Mesenchymal stem cell (in vitro differentiated cells and primary cell): ENCODE measurements around the gene CHD9NB.
A peak's percentile ranks its signal among the peaks of the same experiment; 100 is the strongest.
"Not testable (repeated sequence)": the region's sequence is repeated elsewhere in the genome, so short reads cannot be mapped to it uniquely, and the experiment has no call there.

ENCODE experiments used
- DNase-seq: peaks from one replicate; pipeline ENCODE4 v3.0.0-alpha.2; 2013
- H2AFZ ChIP-seq: one replicate; pipeline ENCODE4 v1.6.1; 2013; ENCODE audit warnings: low read depth, mild to moderate bottlenecking, control low read depth, inconsistent platforms, low read length, moderate library complexity
- H2AK5ac ChIP-seq: 2 replicates; pipeline ENCODE4 v1.6.1; 2013; ENCODE audit warnings: low read length, moderate library complexity, mild to moderate bottlenecking, inconsistent platforms; ENCODE audit not compliant: severe bottlenecking
- H2BK120ac ChIP-seq: one replicate; pipeline ENCODE4 v1.6.1; 2013; ENCODE audit warnings: low read depth, mild to moderate bottlenecking, inconsistent platforms, low read length, moderate library complexity
- H2BK12ac ChIP-seq, 2 experiments: one replicate each; pipeline ENCODE4 v1.6.1; 2013; ENCODE audit warnings: inconsistent platforms in 2 of 2, low read length in 2 of 2, mild to moderate bottlenecking in 2 of 2, moderate library complexity in 2 of 2, control low read depth in 1 of 2
- H2BK15ac ChIP-seq: one replicate; pipeline ENCODE4 v1.6.1; 2013; ENCODE audit warnings: mild to moderate bottlenecking, low read depth, inconsistent platforms; ENCODE audit not compliant: poor library complexity, severe bottlenecking
- H2BK5ac ChIP-seq: 2 replicates; pipeline ENCODE4 v1.6.1; 2013; ENCODE audit warnings: low read depth, mild to moderate bottlenecking, low read length, control low read depth, inconsistent platforms; ENCODE audit not compliant: poor library complexity, severe bottlenecking
- H3K14ac ChIP-seq, 2 experiments: one replicate each; pipeline ENCODE4 v1.6.1; 2013; ENCODE audit warnings: inconsistent platforms in 2 of 2, low read length in 2 of 2, control low read depth in 1 of 2, mild to moderate bottlenecking in 1 of 2, moderate library complexity in 1 of 2
- H3K18ac ChIP-seq, 2 experiments: one replicate each; pipeline ENCODE4 v1.6.1; 2013; ENCODE audit warnings: inconsistent platforms in 2 of 2, low read length in 2 of 2, control low read depth in 1 of 2, low read depth in 1 of 2, mild to moderate bottlenecking in 1 of 2
- H3K23ac ChIP-seq, 2 experiments: one replicate each; pipeline ENCODE4 v1.6.1; 2013; ENCODE audit warnings: inconsistent platforms in 2 of 2, low read length in 2 of 2, mild to moderate bottlenecking in 2 of 2, moderate library complexity in 2 of 2, control low read depth in 1 of 2
- H3K27ac ChIP-seq: 2 replicates; pipeline ENCODE4 v1.5.1; 2013; ENCODE audit warnings: mild to moderate bottlenecking, moderate library complexity, low read length, control low read depth, inconsistent platforms; ENCODE audit not compliant: poor library complexity, severe bottlenecking
- H3K27me3 ChIP-seq, 2 experiments: 2 replicates each; pipeline versions ENCODE4 v1.6.1 to v1.7.0; 2013; ENCODE audit warnings: low read length in 2 of 2, mild to moderate bottlenecking in 2 of 2, moderate library complexity in 2 of 2, control low read depth in 1 of 2, inconsistent platforms in 1 of 2; ENCODE audit not compliant: control insufficient read depth in 1 of 2, insufficient read depth in 1 of 2
- H3K36me3 ChIP-seq, 2 experiments: 2 replicates each; pipeline versions ENCODE4 v1.6.1 to v1.7.0; 2013; ENCODE audit warnings: low read length in 2 of 2, control low read depth in 1 of 2, inconsistent platforms in 1 of 2, low read depth in 1 of 2, mild to moderate bottlenecking in 1 of 2; ENCODE audit not compliant: insufficient read depth in 2 of 2, control insufficient read depth in 1 of 2
- H3K4ac ChIP-seq, 2 experiments: one replicate each; pipeline ENCODE4 v1.6.1; 2013; ENCODE audit warnings: inconsistent platforms in 2 of 2, low read length in 2 of 2, mild to moderate bottlenecking in 2 of 2, moderate library complexity in 2 of 2, control low read depth in 1 of 2, low read depth in 1 of 2
- H3K4me1 ChIP-seq: 2 replicates; pipeline ENCODE4 v1.6.1; 2013; ENCODE audit warnings: low read depth, low read length, control low read depth; ENCODE audit not compliant: control insufficient read depth, insufficient read depth
- H3K4me2 ChIP-seq: 2 replicates; pipeline ENCODE4 v1.6.1; 2013; ENCODE audit warnings: low read length, mild to moderate bottlenecking, inconsistent platforms; ENCODE audit not compliant: poor library complexity, severe bottlenecking
- H3K4me3 ChIP-seq, 2 experiments: 2 replicates each; pipeline versions ENCODE4 v1.5.1 to v1.7.0; 2013; ENCODE audit warnings: low read length in 2 of 2, mild to moderate bottlenecking in 2 of 2, control low read depth in 1 of 2, low read depth in 1 of 2; ENCODE audit not compliant: insufficient read depth in 1 of 2
- H3K79me1 ChIP-seq: replicated peaks from 2 replicates; pipeline ENCODE4 v1.6.1; 2013; ENCODE audit warnings: mild to moderate bottlenecking, control low read depth, low read length, inconsistent platforms; ENCODE audit not compliant: poor library complexity, severe bottlenecking
- H3K9ac ChIP-seq: 2 replicates; pipeline ENCODE4 v1.7.0; 2013; ENCODE audit warnings: mild to moderate bottlenecking, low read length, moderate library complexity
- H3K9me3 ChIP-seq: 2 replicates; pipeline ENCODE4 v1.7.0; 2013; ENCODE audit warnings: mild to moderate bottlenecking, low read length; ENCODE audit not compliant: control insufficient read depth
- H4K8ac ChIP-seq: one replicate; pipeline ENCODE4 v1.6.1; 2013; ENCODE audit warnings: inconsistent platforms, mild to moderate bottlenecking, low read length, moderate library complexity
- H4K91ac ChIP-seq: one replicate; pipeline ENCODE4 v1.6.1; 2013; ENCODE audit warnings: mild to moderate bottlenecking, low read length, inconsistent platforms
- WGBS: methylation state at CpG from one replicate; pipeline ENCODE4 v1.1.7; 2013; ENCODE audit warnings: mixed read lengths; 5-methylcytosine and 5-hydroxymethylcytosine counted together

The CHD9NB gene

GRCh38 chr16:53074296-53074695, 21.6 kb upstream of the CHD9NB start:
- not testable (repeated sequence) for DNase-seq, H2BK120ac ChIP-seq, H2BK12ac ChIP-seq, H3K23ac ChIP-seq, H3K27me3 ChIP-seq, H3K4me3 ChIP-seq, H3K4me1 ChIP-seq, H4K8ac ChIP-seq, H3K14ac ChIP-seq, H3K27ac ChIP-seq, H2AK5ac ChIP-seq, H3K4ac ChIP-seq, H3K18ac ChIP-seq, H2BK15ac ChIP-seq, H3K9me3 ChIP-seq, H3K9ac ChIP-seq, H3K4me2 ChIP-seq, H4K91ac ChIP-seq, H3K36me3 ChIP-seq, H2AFZ ChIP-seq, H2BK5ac ChIP-seq
- 66% methylated on average over 3 of the region's 3 CpGs for WGBS
- peaks cover 32% of the 10 kb centered on the region for H3K79me1 ChIP-seq

DNA sequence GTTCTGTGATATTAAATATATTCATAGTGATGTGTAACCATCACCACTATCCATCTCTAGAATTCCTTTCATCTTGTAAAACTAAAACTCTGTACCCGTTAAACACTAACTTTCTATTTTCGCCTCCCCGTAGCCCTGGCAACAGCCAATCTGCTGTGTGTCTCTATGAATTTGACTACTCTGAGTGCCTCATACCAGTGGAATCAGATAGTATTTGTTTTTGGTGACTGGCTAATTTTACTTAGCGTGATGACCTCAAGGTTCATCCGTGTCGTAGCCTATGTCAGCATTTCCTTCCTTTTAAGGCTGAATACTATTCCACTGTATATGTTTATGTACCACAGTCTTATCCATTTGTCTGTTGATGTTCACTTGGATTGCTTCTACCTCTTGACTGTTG, 20.3 kb upstream of the CHD9NB start:
- no peak overlapping the region for H4K8ac ChIP-seq
- DNase-seq = no peak
- H3K9me3 ChIP-seq = no peaks in the 10 kb centered on the region
- H3K27me3 ChIP-seq = no peaks in the 10 kb centered on the region
- no peak overlapping the region for H3K23ac ChIP-seq
- WGBS = 94% methylated on average over 3 of the region's 6 CpGs
- H3K9ac ChIP-seq = no peak overlapping the region
- H3K14ac ChIP-seq = no peak overlapping the region
- no peak overlapping the region for H3K4me2 ChIP-seq
- no peak overlapping the region for H3K18ac ChIP-seq
- no peak overlapping the region for H2BK12ac ChIP-seq
- peaks cover 31% of the 10 kb centered on the region for H3K79me1 ChIP-seq
- no peak overlapping the region for H2BK5ac ChIP-seq
- peaks cover 13 to 14% of the 10 kb centered on the region in 2 experiments for H3K36me3 ChIP-seq
- no peak overlapping the region for H3K27ac ChIP-seq
- no peak overlapping the region for H3K4me3 ChIP-seq
- H3K4ac ChIP-seq = no peak overlapping the region
- no peak overlapping the region for H2BK15ac ChIP-seq
- H3K4me1 ChIP-seq = peaks cover 3% of the 10 kb centered on the region
- H2AK5ac ChIP-seq = no peak overlapping the region
- H4K91ac ChIP-seq = no peak overlapping the region
- no peak overlapping the region for H2BK120ac ChIP-seq
- no peak overlapping the region for H2AFZ ChIP-seq

GRCh38 chr16:53071748-53072301, 19.1 kb upstream of the CHD9NB start:
- no peak overlapping the region for H2BK120ac ChIP-seq
- WGBS = 89% methylated on average over 6 of the region's 6 CpGs
- H4K91ac ChIP-seq = no peak overlapping the region
- peaks cover 13 to 15% of the 10 kb centered on the region in 2 experiments for H3K36me3 ChIP-seq
- H3K23ac ChIP-seq = no peak overlapping the region
- peak overlapping the region in 1 of 2 experiments; percentile 59 for H3K18ac ChIP-seq
- H3K4me1 ChIP-seq = peaks cover 3% of the 10 kb centered on the region
- no peak overlapping the region for H2AFZ ChIP-seq
- H3K79me1 ChIP-seq = peaks cover 30% of the 10 kb centered on the region
- peak overlapping the region; percentile 3 for H3K4me2 ChIP-seq
- H3K14ac ChIP-seq = no peak overlapping the region
- H2BK5ac ChIP-seq = no peak overlapping the region
- no peak overlapping the region for H4K8ac ChIP-seq
- H2BK15ac ChIP-seq = no peak overlapping the region
- no peak overlapping the region for H3K4me3 ChIP-seq
- H3K27me3 ChIP-seq = no peaks in the 10 kb centered on the region
- H3K9ac ChIP-seq = no peak overlapping the region
- no peak for DNase-seq
- no peak overlapping the region for H2AK5ac ChIP-seq
- H3K4ac ChIP-seq = no peak overlapping the region
- no peak overlapping the region for H2BK12ac ChIP-seq
- H3K9me3 ChIP-seq = no peaks in the 10 kb centered on the region
- no peak overlapping the region for H3K27ac ChIP-seq

DNA sequence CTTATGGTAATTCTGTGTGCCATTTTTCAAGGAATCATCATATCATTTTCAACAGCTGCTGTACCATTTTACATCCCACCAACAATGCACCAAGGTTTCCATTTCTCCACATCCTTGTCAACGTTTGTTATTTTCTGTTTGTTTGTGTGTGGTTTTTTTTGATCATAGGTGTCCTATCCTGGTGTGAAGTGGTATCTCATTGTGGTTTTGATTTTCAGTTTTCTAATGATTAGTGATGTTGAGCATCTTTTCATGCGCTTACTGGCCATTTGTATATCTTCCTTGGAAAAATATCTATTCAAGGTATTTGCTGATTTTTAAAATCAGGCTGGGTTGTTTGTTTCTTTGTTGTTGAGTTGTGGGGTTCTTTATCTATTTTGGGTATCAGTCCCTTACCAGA, 17.1 kb upstream of the CHD9NB start:
- Histone ChIP-seq H3K9me3 (no peaks in the 10 kb centered on the region), H3K27ac (no peak overlapping the region), H3K9ac (no peak overlapping the region), H2AK5ac (no peak overlapping the region), H3K4ac (no peak overlapping the region), H3K79me1 (peaks cover 32% of the 10 kb centered on the region), H4K8ac (no peak overlapping the region), H3K27me3 (no peaks in the 10 kb centered on the region), H2BK5ac (no peak overlapping the region), H3K4me1 (peaks cover 3% of the 10 kb centered on the region), H3K23ac (no peak overlapping the region), H3K4me2 (no peak overlapping the region), H2BK12ac (no peak overlapping the region), H3K4me3 (no peak overlapping the region), H2BK120ac (no peak overlapping the region), H3K14ac (no peak overlapping the region), H2AFZ (no peak overlapping the region), H4K91ac (no peak overlapping the region), H2BK15ac (no peak overlapping the region), H3K18ac (no peak overlapping the region), H3K36me3 (peaks cover 11 to 15% of the 10 kb centered on the region in 2 experiments)
- no peak for DNase-seq
- WGBS = 100% methylated on average over 2 of the region's 2 CpGs
